Gastroesophageal sphincter (tissue), 4 donors: Measurements from ENCODE around the gene AMHR2. TPM values are rescaled to one million over a fixed set of nuclear protein-coding genes. Genes with fewer than 3 reads are reported as not detected.
A peak's percentile ranks its signal among the peaks of the same experiment; 100 is the strongest.
"Not testable (repeated sequence)": the region's sequence is repeated elsewhere in the genome, so short reads cannot be mapped to it uniquely, and the experiment has no call there.

Source experiments
- ATAC-seq: fragments of 150-250 bp; one replicate; pipeline ENCODE4 v1.9.1; 2016; ENCODE audit warnings: mild to moderate bottlenecking, moderate library complexity
- H3K27ac ChIP-seq, 4 donors: fragments of 200-600 bp; sonication (generic) in 3 of 4; 1 replicate in 3 of 4; 2 replicates in 1 of 4; pipeline ENCODE4 v1.5.1; 2016 to 2019
- H3K27me3 ChIP-seq: fragments of 200-600 bp; sonication (generic); one replicate; pipeline ENCODE4 v1.5.1; 2019
- H3K36me3 ChIP-seq, 2 donors: fragments of 200-600 bp; sonication (generic); one replicate each; pipeline ENCODE4 v1.5.1; 2019; ENCODE audit warnings: control low read depth in 1 of 2
- H3K4me1 ChIP-seq, 3 donors: fragments of 200-600 bp; sonication (generic); 1 replicate in 2 of 3; 2 replicates in 1 of 3; pipeline ENCODE4 v1.5.1; 2016 to 2019; ENCODE audit warnings: control low read depth in 2 of 3
- H3K4me3 ChIP-seq, 2 donors: fragments of 200-600 bp; sonication (generic); one replicate each; pipeline ENCODE4 v1.5.1; 2019; ENCODE audit warnings: mild to moderate bottlenecking in 1 of 2, moderate library complexity in 1 of 2
- H3K9me3 ChIP-seq, 3 donors: fragments of 200-600 bp; sonication (generic); one replicate each; pipeline ENCODE4 v1.5.1; 2017 to 2019; ENCODE audit warnings: control low read depth in 2 of 3
- CTCF ChIP-seq, 4 experiments: fragments of 200-600 bp in 2 of 4; fragments of 450-650 bp in 2 of 4; sonication (generic) in 1 of 4; IDR thresholded peaks; one replicate each; pipeline ENCODE4 v1.5.1; 2017 to 2019; ENCODE audit warnings: antibody characterized with exemption in 4 of 4, mild to moderate bottlenecking in 2 of 4, moderate library complexity in 2 of 4
- EP300 ChIP-seq: sonication (generic); formaldehyde crosslinking; IDR thresholded peaks from one replicate; pipeline ENCODE4 v1.6.1; 2017; ENCODE audit warnings: antibody characterized with exemption, mild to moderate bottlenecking
- POLR2A ChIP-seq, 2 donors: fragments of 450-650 bp; IDR thresholded peaks; one replicate each; pipeline ENCODE4 v1.6.1; 2017; ENCODE audit warnings: antibody characterized with exemption in 2 of 2, mild to moderate bottlenecking in 2 of 2, moderate library complexity in 1 of 2
- POLR2AphosphoS5 ChIP-seq: sonication (generic); formaldehyde crosslinking; IDR thresholded peaks from one replicate; pipeline ENCODE4 v1.6.1; 2017; ENCODE audit warnings: antibody characterized with exemption
- WGBS, 2 donors: methylation state at CpG; one replicate each; pipeline ENCODE4 v1.1.5; 2018; ENCODE audit warnings: low coverage in 1 of 2; 5-methylcytosine and 5-hydroxymethylcytosine counted together
- total RNA-seq, 4 donors: library from RNA; depleted of rRNA; stranded (reverse); fragments of >200 nt; gene quantifications; one replicate each; pipeline ENCODE4 v1.1.0, GENCODE V29; 2016

AMHR2 gene
- total RNA-seq, 4 donors from 2014 or later, result 0.13 TPM; not detected in 3

GRCh38 chr12:53414756-53415417, 8.8 kb upstream of the AMHR2 start:
- 14 to 32% methylated on average over 3 of the region's 3 CpGs for WGBS, 2 donors

GRCh38 chr12:53415752-53416389, 7.8 kb upstream of the AMHR2 start:
- not testable (repeated sequence) for H3K4me3 ChIP-seq, H3K27me3 ChIP-seq, ATAC-seq, H3K9me3 ChIP-seq
- peaks cover 0 to 49% (median 18%) of the 10 kb centered on the region in 3 donors for H3K4me1 ChIP-seq
- 48 to 56% methylated on average over 2 of the region's 2 CpGs for WGBS, 2 donors
- H3K36me3 ChIP-seq, result peaks cover 0 to 18% of the 10 kb centered on the region in 2 donors
- H3K27ac ChIP-seq, result peak overlapping the region in 3 of 4 donors; percentile 26 to 38 (median 35)

More at GRCh38 chr12:53414756-53415417, 8.8 kb upstream of the AMHR2 start:
- ATAC-seq, result no peak
- Histone ChIP-seq H3K27me3 (no peaks in the 10 kb centered on the region), H3K27ac (peak overlapping the region in 3 of 4 donors; percentile 9 to 38 (median 35)), H3K4me3 (no peak overlapping the region), H3K4me1 (peaks cover 0 to 48% (median 18%) of the 10 kb centered on the region in 3 donors), H3K36me3 (peaks cover 0 to 28% of the 10 kb centered on the region in 2 donors), H3K9me3 (no peaks in the 10 kb centered on the region)
- no peak for TF ChIP-seq CTCF (IDR thresholded peaks at IDR 0.05)
- TF ChIP-seq EP300, result no peak
- TF ChIP-seq POLR2AphosphoS5, result no peak
- TF ChIP-seq POLR2A (IDR thresholded peaks at IDR 0.05), result no peak

DNA sequence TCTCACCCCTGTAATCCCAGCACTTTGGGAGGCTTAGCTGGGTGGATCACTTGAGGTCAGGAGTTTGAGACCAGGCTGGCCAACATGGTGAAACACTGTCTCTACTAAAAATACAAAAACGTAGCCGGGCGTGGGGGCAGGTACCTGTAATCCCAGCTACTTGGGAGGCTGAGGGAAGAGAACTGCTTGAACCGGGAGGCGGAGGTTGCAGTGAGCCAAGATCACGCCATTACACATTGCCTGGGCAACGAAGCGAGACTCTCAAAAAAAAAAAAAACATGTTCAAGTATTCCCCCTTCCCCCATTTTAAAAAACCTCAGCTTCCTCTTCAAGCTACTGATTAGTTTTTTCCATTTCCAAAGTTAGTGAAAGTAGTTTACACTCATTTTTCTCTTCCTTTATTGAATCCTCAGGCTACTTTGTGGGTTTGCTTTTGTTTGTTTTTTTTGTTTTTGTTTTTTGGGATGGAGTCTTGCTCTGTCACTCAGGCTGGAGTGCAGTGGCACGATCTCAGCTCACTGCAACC, 6.3 kb upstream of the AMHR2 start:
- not testable (repeated sequence) for H3K9me3 ChIP-seq, H3K4me3 ChIP-seq, H3K27ac ChIP-seq, ATAC-seq, H3K36me3 ChIP-seq, H3K27me3 ChIP-seq
- WGBS, 2 donors, result 74% methylated on average over 9 of the region's 9 CpGs; no CpG with 5 or more reads in 1 of the 2 donors
- H3K4me1 ChIP-seq, result peaks cover 0 to 49% (median 14%) of the 10 kb centered on the region in 3 donors

GRCh38 chr12:53418221-53418620, 5.4 kb upstream of the AMHR2 start:
- WGBS, 2 donors, result 82% methylated on average over 3 of the region's 3 CpGs
- Histone ChIP-seq H3K4me1 (peaks cover 0 to 40% (median 12%) of the 10 kb centered on the region in 3 donors), H3K9me3 (no peaks in the 10 kb centered on the region), H3K27me3 (no peaks in the 10 kb centered on the region), H3K4me3 (no peak overlapping the region), H3K27ac (no peak overlapping the region), H3K36me3 (no peaks in the 10 kb centered on the region)
- no peak for TF ChIP-seq EP300
- no peak for TF ChIP-seq POLR2A (IDR thresholded peaks at IDR 0.05)
- no peak for TF ChIP-seq CTCF (IDR thresholded peaks at IDR 0.05)
- no peak for TF ChIP-seq POLR2AphosphoS5
- ATAC-seq, result no peak

GRCh38 chr12:53419756-53420155, 3.9 kb upstream of the AMHR2 start:
- ATAC-seq, result no peak
- TF ChIP-seq EP300 (no peak), POLR2A (IDR thresholded peaks at IDR 0.05) (no peak), CTCF (IDR thresholded peaks at IDR 0.05) (no peak), POLR2AphosphoS5 (no peak)
- no peaks in the 10 kb centered on the region for H3K36me3 ChIP-seq
- no peak overlapping the region for H3K27ac ChIP-seq
- H3K27me3 ChIP-seq, result no peaks in the 10 kb centered on the region
- 71 to 77% methylated on average over 2 of the region's 2 CpGs for WGBS, 2 donors
- no peak overlapping the region for H3K4me3 ChIP-seq
- H3K4me1 ChIP-seq, result peaks cover 0 to 25% (median 11%) of the 10 kb centered on the region in 3 donors
- no peaks in the 10 kb centered on the region for H3K9me3 ChIP-seq

DNA sequence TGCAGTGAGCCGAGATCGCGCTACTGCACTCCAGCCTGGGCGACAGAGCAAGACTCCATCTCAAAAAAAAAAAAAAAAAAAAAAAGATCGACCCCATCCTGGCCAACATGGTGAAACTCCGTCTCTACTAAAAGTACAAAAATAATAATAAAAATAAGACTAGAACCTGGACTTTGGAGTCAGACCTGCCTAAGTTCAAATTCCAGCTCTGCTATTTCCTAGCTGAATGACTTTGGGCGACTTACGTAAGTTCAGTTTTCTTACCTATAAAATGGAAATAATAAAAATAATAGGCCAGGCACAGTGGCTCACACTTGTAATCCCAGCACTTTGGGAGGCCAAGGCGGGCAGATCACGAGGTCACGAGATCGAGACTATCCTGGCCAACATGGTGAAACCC, 1.4 kb upstream of the AMHR2 start:
- H3K27ac ChIP-seq, H3K9me3 ChIP-seq, H3K4me3 ChIP-seq, H3K27me3 ChIP-seq, ATAC-seq, H3K36me3 ChIP-seq: not testable (repeated sequence)
- WGBS, 2 donors, result 88% methylated on average over 9 of the region's 12 CpGs; no CpG with 5 or more reads in 1 of the 2 donors
- H3K4me1 ChIP-seq, result peaks cover 0 to 11% (median 0%) of the 10 kb centered on the region in 3 donors
